Activated naive CD4-positive, alpha-beta T cell treated with anti-CD3 and anti-CD28 coated beads, Interleukin-2, amount 10 ng/mL, durations not matched to agents 7 days and 5 days (primary cell): Measurements from ENCODE around the gene NRCAM.

Experiments used
- CTCF ChIA-PET: fragments of 350-600 bp; sonication (Branson Sonifier 250); formaldehyde crosslinking; loops from one replicate; lab custom pipeline; 2021; ENCODE audit warnings: antibody characterized with exemption; lab: Charles Lee
- DNase-seq: peaks from one replicate; pipeline ENCODE4 v3.0.0-alpha.2; 2020
- H3K27ac Mint-ChIP-seq: one replicate; pipeline ENCODE4 v1.8.0; 2021; ENCODE audit warnings: mild to moderate bottlenecking, moderate library complexity, mixed read lengths
- H3K27me3 Mint-ChIP-seq: one replicate; pipeline ENCODE4 v1.8.0; 2021; ENCODE audit warnings: mild to moderate bottlenecking, mixed read lengths
- H3K36me3 Mint-ChIP-seq: one replicate; pipeline ENCODE4 v1.8.0; 2021; ENCODE audit warnings: mixed read lengths
- H3K4me1 Mint-ChIP-seq: one replicate; pipeline ENCODE4 v1.8.0; 2021; ENCODE audit warnings: mixed read lengths
- H3K4me3 Mint-ChIP-seq: one replicate; pipeline ENCODE4 v1.8.0; 2021; ENCODE audit warnings: mild to moderate bottlenecking, moderate library complexity, mixed read lengths
- H3K9me3 Mint-ChIP-seq: one replicate; pipeline ENCODE4 v1.8.0; 2021; ENCODE audit warnings: mixed read lengths

Gene NRCAM

GRCh38 chr7:108322046-108322445 lies 134.2 kb downstream of the NRCAM start:
- no peak overlapping the region for H3K4me3 Mint-ChIP-seq
- CTCF ChIA-PET = no interaction called here
- H3K27ac Mint-ChIP-seq = no peak overlapping the region
- DNase-seq = no peak
- H3K4me1 Mint-ChIP-seq = no peaks in the 10 kb centered on the region
- no peaks in the 10 kb centered on the region for H3K9me3 Mint-ChIP-seq
- peaks cover 4% of the 10 kb centered on the region for H3K27me3 Mint-ChIP-seq
- H3K36me3 Mint-ChIP-seq = no peaks in the 10 kb centered on the region

GRCh38 chr7:108321359-108321758 lies 134.9 kb downstream of the NRCAM start:
- H3K27ac Mint-ChIP-seq = no peak overlapping the region
- no peak for DNase-seq
- no peaks in the 10 kb centered on the region for H3K36me3 Mint-ChIP-seq
- CTCF ChIA-PET = no interaction called here
- no peaks in the 10 kb centered on the region for H3K9me3 Mint-ChIP-seq
- peaks cover 4% of the 10 kb centered on the region for H3K27me3 Mint-ChIP-seq
- no peaks in the 10 kb centered on the region for H3K4me1 Mint-ChIP-seq
- H3K4me3 Mint-ChIP-seq = no peak overlapping the region

- H3K4me1 Mint-ChIP-seq = no peaks in the 10 kb centered on the region
- CTCF ChIA-PET = no interaction called here
- H3K27ac Mint-ChIP-seq = no peak overlapping the region
- no peaks in the 10 kb centered on the region for H3K27me3 Mint-ChIP-seq
- no peak for DNase-seq
- H3K9me3 Mint-ChIP-seq = no peaks in the 10 kb centered on the region
- no peak overlapping the region for H3K4me3 Mint-ChIP-seq
- H3K36me3 Mint-ChIP-seq = no peaks in the 10 kb centered on the region
Observed at GRCh38 chr7:108316708-108317107, 139.5 kb downstream of the NRCAM start.

- no peak for DNase-seq
- Mint-ChIP-seq H3K36me3 (no peaks in the 10 kb centered on the region), H3K9me3 (no peaks in the 10 kb centered on the region), H3K4me1 (no peaks in the 10 kb centered on the region), H3K4me3 (no peak overlapping the region), H3K27me3 (no peaks in the 10 kb centered on the region), H3K27ac (no peak overlapping the region)
- CTCF ChIA-PET = no interaction called here
Observed at GRCh38 chr7:108314551-108314950, 141.7 kb downstream of the NRCAM start.

GRCh38 chr7:108314049-108314448 lies 142.2 kb downstream of the NRCAM start:
- H3K4me3 Mint-ChIP-seq = no peak overlapping the region
- DNase-seq = no peak
- no peak overlapping the region for H3K27ac Mint-ChIP-seq
- H3K27me3 Mint-ChIP-seq = no peaks in the 10 kb centered on the region
- no peaks in the 10 kb centered on the region for H3K4me1 Mint-ChIP-seq
- CTCF ChIA-PET = no interaction called here
- H3K9me3 Mint-ChIP-seq = no peaks in the 10 kb centered on the region
- no peaks in the 10 kb centered on the region for H3K36me3 Mint-ChIP-seq

- DNase-seq = no peak
- Mint-ChIP-seq H3K27me3 (no peaks in the 10 kb centered on the region), H3K4me1 (no peaks in the 10 kb centered on the region), H3K36me3 (no peaks in the 10 kb centered on the region), H3K9me3 (no peaks in the 10 kb centered on the region), H3K4me3 (no peak overlapping the region), H3K27ac (no peak overlapping the region)
- CTCF ChIA-PET = no interaction called here
Observed at GRCh38 chr7:108313086-108313485, 143.2 kb downstream of the NRCAM start.

GRCh38 chr7:108311446-108312168 lies 144.6 kb downstream of the NRCAM start:
- CTCF ChIA-PET = no interaction called here
- H3K4me1 Mint-ChIP-seq = no peaks in the 10 kb centered on the region
- H3K36me3 Mint-ChIP-seq = no peaks in the 10 kb centered on the region
- no peak for DNase-seq
- no peak overlapping the region for H3K27ac Mint-ChIP-seq
- no peaks in the 10 kb centered on the region for H3K9me3 Mint-ChIP-seq
- H3K27me3 Mint-ChIP-seq = no peaks in the 10 kb centered on the region
- no peak overlapping the region for H3K4me3 Mint-ChIP-seq

- no peak overlapping the region for H3K4me3 Mint-ChIP-seq
Observed at GRCh38 chr7:108310351-108310750, 145.9 kb downstream of the NRCAM start.

GRCh38 chr7:108308903-108309302 lies 147.3 kb downstream of the NRCAM start:
- no peak overlapping the region for H3K27ac Mint-ChIP-seq
- no peaks in the 10 kb centered on the region for H3K9me3 Mint-ChIP-seq
- no peaks in the 10 kb centered on the region for H3K4me1 Mint-ChIP-seq
- CTCF ChIA-PET = no interaction called here
- H3K36me3 Mint-ChIP-seq = no peaks in the 10 kb centered on the region
- H3K27me3 Mint-ChIP-seq = no peaks in the 10 kb centered on the region
- no peak overlapping the region for H3K4me3 Mint-ChIP-seq
- DNase-seq = no peak

More at GRCh38 chr7:108310351-108310750, 145.9 kb downstream of the NRCAM start:
- H3K4me1 Mint-ChIP-seq = no peaks in the 10 kb centered on the region
- no peak overlapping the region for H3K27ac Mint-ChIP-seq
- no peaks in the 10 kb centered on the region for H3K9me3 Mint-ChIP-seq
- CTCF ChIA-PET = no interaction called here
- no peaks in the 10 kb centered on the region for H3K36me3 Mint-ChIP-seq
- no peak for DNase-seq
- no peaks in the 10 kb centered on the region for H3K27me3 Mint-ChIP-seq

- no peaks in the 10 kb centered on the region for H3K36me3 Mint-ChIP-seq
- H3K27ac Mint-ChIP-seq = no peak overlapping the region
- CTCF ChIA-PET = no interaction called here
- no peak overlapping the region for H3K4me3 Mint-ChIP-seq
- no peaks in the 10 kb centered on the region for H3K9me3 Mint-ChIP-seq
- H3K27me3 Mint-ChIP-seq = no peaks in the 10 kb centered on the region
- no peak for DNase-seq
- no peaks in the 10 kb centered on the region for H3K4me1 Mint-ChIP-seq
Observed at GRCh38 chr7:108308276-108308675, 148.0 kb downstream of the NRCAM start.

GRCh38 chr7:108307595-108307994 lies 148.6 kb downstream of the NRCAM start:
- Mint-ChIP-seq H3K4me1 (no peaks in the 10 kb centered on the region), H3K9me3 (no peaks in the 10 kb centered on the region), H3K27ac (no peak overlapping the region), H3K36me3 (no peaks in the 10 kb centered on the region), H3K4me3 (no peak overlapping the region), H3K27me3 (no peaks in the 10 kb centered on the region)
- CTCF ChIA-PET = no interaction called here
- no peak for DNase-seq

- CTCF ChIA-PET = no interaction called here
- Mint-ChIP-seq H3K36me3 (no peaks in the 10 kb centered on the region), H3K4me1 (no peaks in the 10 kb centered on the region), H3K27ac (no peak overlapping the region), H3K9me3 (no peaks in the 10 kb centered on the region), H3K27me3 (no peaks in the 10 kb centered on the region), H3K4me3 (no peak overlapping the region)
- no peak for DNase-seq
Observed at GRCh38 chr7:108307194-108307593, 149.0 kb downstream of the NRCAM start.

- no peak overlapping the region for H3K27ac Mint-ChIP-seq
- no peak for DNase-seq
- H3K36me3 Mint-ChIP-seq = no peaks in the 10 kb centered on the region
- H3K27me3 Mint-ChIP-seq = no peaks in the 10 kb centered on the region
- CTCF ChIA-PET = no interaction called here
- no peaks in the 10 kb centered on the region for H3K4me1 Mint-ChIP-seq
- no peaks in the 10 kb centered on the region for H3K9me3 Mint-ChIP-seq
- no peak overlapping the region for H3K4me3 Mint-ChIP-seq
Observed at GRCh38 chr7:108303332-108303731, 152.9 kb downstream of the NRCAM start.

GRCh38 chr7:108301387-108301786 lies 154.8 kb downstream of the NRCAM start:
- Mint-ChIP-seq H3K9me3 (no peaks in the 10 kb centered on the region), H3K36me3 (no peaks in the 10 kb centered on the region), H3K4me3 (no peak overlapping the region), H3K27me3 (no peaks in the 10 kb centered on the region), H3K4me1 (no peaks in the 10 kb centered on the region), H3K27ac (no peak overlapping the region)
- DNase-seq = no peak
- CTCF ChIA-PET = no interaction called here

- Mint-ChIP-seq H3K9me3 (no peaks in the 10 kb centered on the region), H3K36me3 (no peaks in the 10 kb centered on the region), H3K4me1 (no peaks in the 10 kb centered on the region), H3K27me3 (no peaks in the 10 kb centered on the region), H3K4me3 (no peak overlapping the region), H3K27ac (no peak overlapping the region)
- DNase-seq = no peak
- CTCF ChIA-PET = no interaction called here
Observed at GRCh38 chr7:108299251-108299973, 156.8 kb downstream of the NRCAM start.
